A673 (cell line): ENCODE data around the gene ABI1. TPM values are rescaled to one million over a fixed set of nuclear protein-coding genes. Genes with fewer than 3 reads are reported as not detected.

Experiments
- BruUV-seq: library from RNA; stranded (reverse); fragments of 400-500 nt; replicated peaks from 2 replicates; lab custom pipeline; 2021; lab: Mats Ljungman, UMichigan
- CTCF ChIA-PET: fragments of 300-600 bp; sonication (Branson Sonifier 250); formaldehyde crosslinking; loops from one replicate; lab custom pipeline; 2022; ENCODE audit warnings: antibody characterized with exemption; lab: Charles Lee
- POLR2A ChIA-PET: fragments of 300-600 bp; sonication (Branson Sonifier 250); formaldehyde crosslinking; loops from one replicate; lab custom pipeline; 2022; ENCODE audit warnings: antibody characterized with exemption; ENCODE audit not compliant: low non-redundant PET; lab: Charles Lee
- DNase-seq: peaks from one replicate; pipeline ENCODE4 v3.0.0-alpha.2; 2015; ENCODE audit warnings: low spot score
- H3K27ac ChIP-seq: fragments of 200-600 bp; sonication (generic); 2 replicates; pipeline ENCODE4 v1.5.1; 2016; ENCODE audit warnings: mixed run types, low read depth, mild to moderate bottlenecking, mixed read lengths, antibody characterized with exemption, low read length; ENCODE audit not compliant: poor library complexity, severe bottlenecking
- H3K27me3 ChIP-seq: fragments of 200-600 bp; sonication (generic); replicated peaks from 2 replicates; pipeline ENCODE4 v1.6.1; 2017; ENCODE audit warnings: mixed run types, low read depth, mild to moderate bottlenecking, mixed read lengths, antibody characterized with exemption, low read length; ENCODE audit not compliant: insufficient read depth, poor library complexity
- H3K36me3 ChIP-seq: fragments of 200-600 bp; sonication (generic); 2 replicates; pipeline ENCODE4 v1.6.1; 2016; ENCODE audit warnings: mixed run types, mild to moderate bottlenecking, mixed read lengths, antibody characterized with exemption, low read length; ENCODE audit not compliant: insufficient read depth, poor library complexity, severe bottlenecking
- H3K4me1 ChIP-seq: fragments of 200-600 bp; sonication (generic); 2 replicates; pipeline ENCODE4 v1.6.1; 2017; ENCODE audit warnings: mixed run types, mild to moderate bottlenecking, mixed read lengths, antibody characterized with exemption, low read length; ENCODE audit not compliant: insufficient read depth, poor library complexity, severe bottlenecking
- H3K4me3 ChIP-seq: fragments of 200-600 bp; sonication (generic); 2 replicates; pipeline ENCODE4 v1.5.1; 2016; ENCODE audit warnings: low read depth, mixed run types, mild to moderate bottlenecking, mixed read lengths, low read length; ENCODE audit not compliant: poor library complexity, severe bottlenecking
- H3K9me3 ChIP-seq: fragments of 200-600 bp; sonication (generic); 2 replicates; pipeline ENCODE4 v1.6.1; 2016; ENCODE audit warnings: mixed run types, low read depth, mild to moderate bottlenecking, mixed read lengths, antibody characterized with exemption, low read length; ENCODE audit not compliant: poor library complexity, severe bottlenecking
- EZH2 ChIP-seq: fragments of 200-600 bp; sonication (generic); IDR thresholded peaks from 2 replicates; pipeline ENCODE4 v1.6.1; 2017; ENCODE audit warnings: borderline replicate concordance, low read depth, mild to moderate bottlenecking, mixed read lengths, antibody characterized with exemption, low read length; ENCODE audit not compliant: poor library complexity, severe bottlenecking
- intact Hi-C: fragments of 100-400 bp; cut with micrococcal nuclease; formaldehyde crosslinking; loops from one replicate; pipeline ENCODE4 v1.10.0; 2022; ENCODE audit not compliant: unreplicated experiment
- total RNA-seq: library from RNA; stranded (reverse); gene quantifications from 2 replicates; pipeline ENCODE4 v1.2.3, GENCODE V29; 2021
- TF ChIP-seq, protein P1 (sequence below): fragments of 300-800, 200-600 bp; sonication (generic); conservative IDR thresholded peaks from 2 replicates; pipeline ENCODE4 v1.5.1; 2017; ENCODE audit warnings: low read depth, mild to moderate bottlenecking, antibody characterized with exemption, low read length, moderate library complexity, mixed read lengths

The ABI1 gene
- total RNA-seq, 1 experiment from 2014 or later: 70.5 TPM

DNA sequence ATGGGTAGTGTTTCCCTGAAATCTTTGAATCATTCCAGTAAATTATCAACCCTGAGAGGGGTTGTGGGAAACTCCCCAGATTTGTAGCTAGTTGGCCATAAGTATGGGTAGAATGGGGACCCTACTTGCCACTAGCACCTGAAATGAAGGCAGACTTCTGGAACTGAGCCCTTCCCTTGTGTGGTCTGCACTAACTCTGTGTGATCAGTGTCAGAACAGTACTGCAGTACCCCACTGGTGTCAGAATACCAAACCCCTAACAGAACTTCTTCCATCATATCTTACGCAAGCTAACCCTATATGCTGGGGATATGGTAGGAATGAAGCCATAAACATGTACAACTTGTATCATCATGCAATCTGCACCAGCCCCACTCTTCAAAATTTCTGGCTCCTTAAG lies 50.8 kb downstream of the ABI1 start:
- ChIA-PET CTCF (no interaction called here), POLR2A (no interaction called here)
- Histone ChIP-seq H3K9me3 (no peaks in the 10 kb centered on the region), H3K4me1 (no peaks in the 10 kb centered on the region), H3K4me3 (no peak overlapping the region), H3K27ac (no peak overlapping the region), H3K36me3 (no peaks in the 10 kb centered on the region), H3K27me3 (no peaks in the 10 kb centered on the region)
- BruUV-seq: no TSS peak
- no peak for DNase-seq
- intact Hi-C loops: no loop called here
- no peak for TF ChIP-seq EZH2
- TF ChIP-seq, protein P1, sequence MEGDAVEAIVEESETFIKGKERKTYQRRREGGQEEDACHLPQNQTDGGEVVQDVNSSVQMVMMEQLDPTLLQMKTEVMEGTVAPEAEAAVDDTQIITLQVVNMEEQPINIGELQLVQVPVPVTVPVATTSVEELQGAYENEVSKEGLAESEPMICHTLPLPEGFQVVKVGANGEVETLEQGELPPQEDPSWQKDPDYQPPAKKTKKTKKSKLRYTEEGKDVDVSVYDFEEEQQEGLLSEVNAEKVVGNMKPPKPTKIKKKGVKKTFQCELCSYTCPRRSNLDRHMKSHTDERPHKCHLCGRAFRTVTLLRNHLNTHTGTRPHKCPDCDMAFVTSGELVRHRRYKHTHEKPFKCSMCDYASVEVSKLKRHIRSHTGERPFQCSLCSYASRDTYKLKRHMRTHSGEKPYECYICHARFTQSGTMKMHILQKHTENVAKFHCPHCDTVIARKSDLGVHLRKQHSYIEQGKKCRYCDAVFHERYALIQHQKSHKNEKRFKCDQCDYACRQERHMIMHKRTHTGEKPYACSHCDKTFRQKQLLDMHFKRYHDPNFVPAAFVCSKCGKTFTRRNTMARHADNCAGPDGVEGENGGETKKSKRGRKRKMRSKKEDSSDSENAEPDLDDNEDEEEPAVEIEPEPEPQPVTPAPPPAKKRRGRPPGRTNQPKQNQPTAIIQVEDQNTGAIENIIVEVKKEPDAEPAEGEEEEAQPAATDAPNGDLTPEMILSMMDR: no peak

- DNase-seq: no peak
Measured at GRCh38 chr10:26807532-26807931, 53.2 kb downstream of the ABI1 start.

GRCh38 chr10:26806557-26806956 lies 54.2 kb downstream of the ABI1 start:
- TF ChIP-seq, protein P1: no peak
- no peaks in the 10 kb centered on the region for H3K9me3 ChIP-seq
- POLR2A ChIA-PET: interaction anchor here (0.6 kb wide), 2 partner anchors 12 to 518 kb away, joined by 3 to 4 read pairs; no protein-coding TSS in a partner anchor
- intact Hi-C loops: no loop called here
- no peaks in the 10 kb centered on the region for H3K36me3 ChIP-seq
- DNase-seq: no peak
- no peaks in the 10 kb centered on the region for H3K27me3 ChIP-seq
- BruUV-seq: no TSS peak
- no peaks in the 10 kb centered on the region for H3K4me1 ChIP-seq
- H3K27ac ChIP-seq: no peak overlapping the region
- CTCF ChIA-PET: no interaction called here
- H3K4me3 ChIP-seq: no peak overlapping the region

More at GRCh38 chr10:26807532-26807931, 53.2 kb downstream of the ABI1 start:
- TF ChIP-seq EZH2: no peak
- TF ChIP-seq, protein P1: no peak
- no TSS peak for BruUV-seq
- H3K27me3 ChIP-seq: no peaks in the 10 kb centered on the region
- intact Hi-C loops: no loop called here
- no peak overlapping the region for H3K4me3 ChIP-seq
- ChIA-PET POLR2A (no interaction called here), CTCF (no interaction called here)
- no peaks in the 10 kb centered on the region for H3K36me3 ChIP-seq
- no peak overlapping the region for H3K27ac ChIP-seq
- no peaks in the 10 kb centered on the region for H3K9me3 ChIP-seq
- no peaks in the 10 kb centered on the region for H3K4me1 ChIP-seq
